GM21515 (cell line): Measurements from ENCODE around the gene YJEFN3.

Experiments used
- ATAC-seq: cut with Tn5 transposase; IDR thresholded peaks from one replicate; pipeline ENCODE4 v1.9.1; 2021; ENCODE audit not compliant: unreplicated experiment

The YJEFN3 gene

DNA sequence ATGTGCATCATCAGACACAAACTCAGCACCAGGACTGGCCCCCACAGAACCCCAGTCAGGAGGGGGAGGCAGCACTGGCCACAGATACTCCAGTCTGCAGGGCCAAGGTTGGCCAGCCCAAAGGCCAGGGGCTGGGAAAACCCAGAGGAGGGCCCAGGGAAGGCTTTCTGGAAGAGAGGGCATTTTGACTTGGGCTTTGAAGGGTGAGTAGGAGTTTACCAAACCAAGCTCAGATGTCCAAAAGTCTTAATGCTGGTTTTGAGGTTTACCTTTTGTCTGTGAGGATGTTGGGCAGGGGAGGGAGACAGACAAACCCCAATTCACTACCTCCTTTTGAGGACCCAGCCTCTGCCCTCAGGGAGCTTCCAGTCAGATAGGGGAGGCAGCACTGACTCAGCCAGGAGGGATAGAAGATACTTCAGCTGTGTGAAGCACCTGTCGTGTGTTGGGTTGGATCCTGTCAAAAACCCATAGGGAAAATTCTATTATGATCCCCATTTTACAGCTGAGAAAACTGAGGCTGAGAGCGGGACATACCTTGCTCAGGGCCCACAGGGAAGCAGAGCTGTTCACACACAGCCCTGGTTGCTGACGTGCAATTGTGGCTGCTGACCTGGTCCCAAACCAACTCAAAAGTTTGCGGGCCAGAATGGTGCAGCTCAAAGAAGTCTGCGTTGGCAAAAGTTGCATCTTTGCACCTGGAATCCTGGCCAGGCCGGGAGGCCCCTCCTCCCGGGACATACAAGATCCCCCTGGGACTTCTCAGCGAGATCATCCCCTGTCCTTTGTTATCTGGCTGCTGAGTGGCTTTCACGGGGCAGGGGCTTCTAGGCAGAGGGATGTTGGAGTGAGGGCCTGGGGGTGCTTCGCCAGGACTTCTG lies 22.5 kb downstream of the YJEFN3 start:
- no peak for ATAC-seq

DNA sequence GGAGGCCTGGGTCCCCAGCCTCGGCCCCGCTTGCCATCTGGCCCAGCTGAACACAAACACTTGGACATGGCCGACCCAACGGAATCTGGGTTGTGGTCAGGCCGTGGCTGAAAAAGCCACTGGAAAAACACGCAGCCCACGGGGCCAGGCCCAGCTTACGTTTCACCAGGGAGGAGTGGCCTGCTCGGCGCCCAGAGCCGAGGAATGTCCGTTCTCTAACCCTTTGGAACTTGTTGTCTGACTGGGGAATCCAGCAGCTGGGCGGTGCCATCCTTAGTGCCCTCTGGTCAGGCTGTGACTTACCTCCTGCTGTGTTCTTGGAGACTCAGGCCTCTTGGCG lies 23.1 kb downstream of the YJEFN3 start:
- ATAC-seq, result no peak

DNA sequence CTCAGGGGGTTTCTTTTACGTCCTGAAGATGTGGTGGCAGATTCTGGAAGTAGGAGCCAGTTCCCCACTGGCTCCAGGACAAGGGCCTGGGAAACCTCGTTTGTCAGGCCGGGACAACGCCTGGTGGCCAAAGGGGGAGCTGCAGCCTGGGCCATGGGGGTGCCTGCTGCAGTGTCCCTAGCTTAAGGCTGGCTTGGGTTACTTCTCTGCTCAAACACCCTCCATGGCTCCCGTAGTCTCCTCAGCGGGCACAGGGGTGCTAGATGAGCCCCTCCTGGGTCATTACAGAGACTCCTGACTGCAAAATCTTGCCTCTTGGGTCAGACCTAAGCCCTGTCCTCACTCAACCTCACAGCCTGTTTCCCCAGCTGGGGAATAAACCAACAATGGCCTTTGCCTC lies 24.1 kb downstream of the YJEFN3 start:
- ATAC-seq, result no peak

DNA sequence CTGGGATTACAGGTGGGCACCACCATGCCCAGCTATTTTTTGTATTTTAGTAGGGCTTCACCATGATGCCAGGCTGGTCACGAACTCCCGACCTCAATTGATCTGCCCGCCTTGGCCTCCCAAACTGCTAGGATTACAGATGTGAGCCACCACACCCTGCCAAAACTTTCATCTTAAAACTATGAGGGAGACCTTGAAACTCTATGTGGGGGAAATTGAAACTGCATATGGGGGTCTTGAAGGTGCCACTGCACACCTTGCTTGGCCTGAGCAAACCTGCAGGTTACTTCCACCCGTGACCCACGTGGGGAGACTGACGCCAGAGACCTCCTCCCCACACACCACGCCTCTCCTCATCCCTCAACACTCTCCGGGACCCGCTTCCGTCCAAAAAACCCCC lies 25.0 kb downstream of the YJEFN3 start:
- ATAC-seq, result no peak

DNA sequence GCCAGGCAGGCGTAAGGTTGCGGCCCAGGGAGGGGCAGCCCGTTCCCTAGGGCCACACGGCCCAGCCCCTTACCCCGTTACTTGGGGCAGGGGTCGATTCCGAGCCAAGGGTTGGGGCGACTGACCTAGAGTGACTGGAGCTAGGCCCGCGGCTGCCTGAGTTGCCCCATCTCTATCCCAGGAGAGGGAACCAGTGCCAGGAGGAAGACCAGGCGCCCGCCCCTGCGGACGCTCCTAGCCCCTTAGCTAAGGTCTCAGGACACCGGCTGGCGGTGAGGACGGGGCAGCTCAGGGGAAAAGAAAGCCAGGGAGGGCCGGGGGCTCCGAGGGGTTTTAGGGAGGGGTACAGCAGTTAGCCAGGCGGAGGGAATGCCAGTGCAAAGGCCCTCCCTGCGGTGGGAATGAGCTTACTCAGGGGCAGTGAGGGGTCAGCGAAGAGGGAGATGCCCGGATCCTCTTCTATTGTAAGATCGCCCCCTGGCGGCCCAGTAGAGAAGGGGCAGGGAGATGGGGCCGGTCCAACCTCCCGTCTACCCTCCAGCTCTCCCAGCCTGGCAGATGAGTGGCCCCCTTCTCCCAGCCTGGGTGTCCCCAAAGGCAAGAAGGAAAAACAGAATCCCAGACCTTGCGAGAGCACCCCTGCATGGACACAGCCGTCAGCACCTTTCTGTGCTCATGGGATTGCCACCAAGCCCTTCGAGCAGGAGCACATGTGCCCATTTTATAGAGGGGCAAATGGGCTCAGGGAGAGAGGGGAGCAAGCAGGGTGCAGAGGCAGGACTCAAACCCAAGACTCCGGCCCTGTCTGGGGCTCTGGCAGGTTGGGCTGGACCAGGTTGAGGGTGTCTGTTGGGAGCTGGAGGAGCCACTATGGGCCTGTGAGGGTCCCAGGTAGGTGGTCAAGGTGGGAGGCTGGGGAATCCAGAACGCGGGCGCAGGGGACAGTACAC lies 25.6 kb downstream of the YJEFN3 start:
- ATAC-seq, result no peak

DNA sequence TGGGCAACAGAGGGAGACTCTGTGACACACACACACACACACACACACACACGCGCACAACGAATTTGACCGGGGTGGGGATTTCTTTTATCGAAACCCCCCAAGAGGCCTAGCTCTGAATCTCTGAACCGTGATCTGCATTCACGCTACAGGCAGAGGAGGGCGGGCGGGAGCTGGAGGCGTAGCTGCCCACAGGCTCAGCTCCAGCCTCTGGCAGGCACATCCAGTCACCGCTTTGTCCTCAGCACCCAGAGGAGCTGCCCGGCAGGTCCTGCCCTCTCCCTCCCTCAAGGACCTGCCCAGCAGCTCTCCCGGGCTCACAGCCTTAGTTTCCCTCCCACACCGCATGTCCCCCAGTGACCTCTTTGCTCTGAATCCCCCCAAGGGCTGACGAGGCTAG lies 29.3 kb downstream of the YJEFN3 start:
- ATAC-seq, result no peak

DNA sequence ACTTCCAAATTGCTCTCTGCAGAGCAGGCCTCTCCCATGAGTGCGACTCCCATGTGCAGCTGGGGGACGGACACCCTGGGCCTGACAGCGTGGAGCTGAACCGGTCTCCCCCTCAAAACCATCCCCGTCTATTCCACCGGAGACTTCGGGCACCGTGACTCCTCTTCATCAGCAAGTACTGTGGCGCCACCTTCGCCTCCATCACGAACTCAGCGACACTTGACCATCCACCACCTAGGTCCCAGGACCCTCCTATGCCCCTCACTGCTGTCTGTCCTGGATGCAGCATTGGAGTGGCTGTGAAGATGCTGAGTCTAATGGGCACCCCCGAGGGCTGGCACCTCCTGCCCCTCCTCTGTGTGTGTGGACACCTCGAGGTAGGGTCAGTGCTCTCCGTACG lies 29.9 kb downstream of the YJEFN3 start:
- no peak for ATAC-seq

DNA sequence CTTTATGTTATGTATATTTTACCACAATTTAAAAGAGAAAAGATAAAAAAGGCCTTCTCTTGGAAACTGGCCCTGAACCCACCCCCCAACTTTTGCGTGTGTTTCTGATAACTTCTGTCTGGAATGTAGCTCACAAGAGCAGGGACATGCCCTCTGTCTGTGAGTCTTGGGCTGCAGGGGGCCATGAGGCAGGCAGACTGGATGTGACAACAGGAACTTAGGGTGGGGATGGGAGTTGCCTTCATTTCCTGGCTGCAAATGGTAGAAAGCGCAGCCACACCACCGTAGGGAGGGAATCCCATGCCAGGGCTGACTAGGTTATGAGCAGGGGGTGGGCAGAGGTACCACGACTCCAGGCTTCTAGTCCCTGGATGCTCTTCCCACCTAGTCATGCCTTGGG lies 31.2 kb downstream of the YJEFN3 start:
- ATAC-seq, result no peak

DNA sequence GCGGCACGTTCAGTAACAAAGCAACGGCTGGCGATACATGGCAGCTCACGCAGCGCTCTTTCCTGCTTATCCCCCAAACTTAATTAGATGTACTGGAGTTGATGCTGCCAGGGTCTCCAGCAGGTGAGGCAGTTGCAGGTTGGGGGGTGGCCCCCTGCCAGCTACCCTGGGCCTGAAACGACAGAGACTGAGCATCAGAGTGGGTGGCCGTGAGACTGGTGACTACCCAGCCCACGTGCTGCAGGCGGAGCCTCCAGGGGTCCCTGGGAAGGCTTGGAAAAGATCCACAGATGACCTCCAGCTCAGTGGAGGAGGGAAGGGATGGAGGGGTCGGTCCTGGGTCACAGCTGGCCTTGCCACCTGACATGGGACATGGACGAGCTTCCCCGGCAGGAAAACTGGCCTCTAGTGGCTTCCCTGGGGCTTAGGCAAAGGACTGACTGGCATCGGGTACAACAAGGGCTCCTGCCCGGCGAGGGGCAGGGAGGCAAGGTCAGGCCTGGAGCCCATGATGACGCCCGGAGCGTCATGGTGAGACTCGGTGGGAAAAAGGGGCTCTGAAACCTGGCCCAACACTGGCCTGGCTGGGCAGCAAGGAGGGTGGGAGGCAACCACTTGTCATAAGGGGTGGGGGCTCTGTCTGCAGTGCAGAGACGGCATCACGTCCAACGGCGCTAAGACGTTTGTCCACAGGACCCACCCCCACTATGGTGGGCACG lies 33.4 kb downstream of the YJEFN3 start:
- ATAC-seq, result no peak

DNA sequence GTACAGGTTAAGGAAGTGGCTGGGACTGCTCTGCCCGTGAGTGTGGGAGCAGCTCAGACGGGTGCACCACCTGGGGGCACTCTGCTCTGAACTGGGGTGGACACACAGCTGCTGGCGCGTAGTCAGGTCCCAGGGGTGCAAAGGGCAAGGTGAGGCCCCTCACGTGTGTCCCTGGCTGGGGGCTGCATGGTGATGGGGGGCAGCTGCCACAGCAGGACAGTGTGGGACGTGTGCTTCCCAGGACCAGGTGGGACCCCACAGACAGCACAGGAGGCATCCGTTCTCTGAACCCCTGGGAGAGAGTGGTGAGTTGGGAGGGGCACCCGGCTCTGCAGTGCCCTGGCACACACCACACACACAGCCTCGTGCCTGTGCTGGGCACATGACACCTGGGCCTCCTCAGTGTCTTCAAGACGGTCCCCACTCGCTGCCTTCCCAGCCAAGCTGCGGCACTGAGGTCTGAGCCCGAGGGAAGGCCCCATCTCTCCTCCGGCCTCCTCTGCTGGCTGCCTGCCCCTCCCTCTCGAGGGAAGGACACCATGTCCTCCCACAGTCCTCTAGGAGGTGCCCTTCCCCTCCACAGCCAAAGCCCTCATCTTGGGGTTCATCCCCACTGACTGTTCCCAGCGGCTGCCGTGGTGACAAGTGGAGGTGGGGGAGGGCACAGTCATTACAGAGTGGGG lies 34.1 kb downstream of the YJEFN3 start:
- no peak for ATAC-seq

DNA sequence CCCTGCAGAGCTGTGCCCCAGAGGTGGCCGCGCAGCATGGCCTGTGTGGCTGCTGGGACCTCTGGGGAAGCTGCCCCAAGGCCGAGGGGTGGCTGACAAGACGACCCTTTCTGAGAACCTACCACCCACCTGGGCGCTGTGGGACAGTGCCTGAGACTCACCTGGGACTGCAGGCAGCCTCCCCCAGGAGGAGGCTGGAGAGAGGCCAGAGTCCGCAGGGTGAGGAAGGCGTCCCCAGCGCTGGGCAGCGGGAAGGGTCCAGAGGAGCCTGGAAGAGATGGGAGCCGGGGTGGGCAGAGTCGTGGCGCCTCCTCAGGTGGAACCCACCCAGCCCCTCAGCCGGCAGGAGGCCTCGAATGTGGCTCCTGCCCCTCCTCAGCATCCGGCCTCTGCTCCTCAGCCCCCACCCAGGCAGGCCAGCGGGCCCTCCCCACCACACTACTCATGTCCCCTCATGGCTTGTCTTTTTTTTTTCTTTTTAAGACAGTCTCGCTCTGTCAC lies 34.7 kb downstream of the YJEFN3 start:
- ATAC-seq, result no peak

DNA sequence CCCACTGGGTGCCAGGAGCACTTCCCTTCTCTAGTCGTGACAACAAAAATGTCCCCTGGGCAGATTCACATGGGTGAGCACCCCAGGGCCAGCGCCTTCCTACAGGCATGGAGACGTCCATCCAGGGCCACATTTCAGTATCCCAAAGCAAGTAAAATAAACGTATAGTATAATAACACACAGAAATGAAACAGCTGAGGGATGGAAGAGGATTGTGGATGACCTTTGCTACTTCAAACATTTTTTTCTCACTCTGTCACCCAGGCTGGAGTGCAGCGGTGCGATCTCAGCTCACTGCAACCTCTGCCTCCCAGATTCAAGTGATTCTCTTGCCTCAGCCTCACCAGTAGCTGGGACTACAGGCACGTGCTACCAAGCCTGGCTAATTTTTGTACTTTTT lies 37.6 kb downstream of the YJEFN3 start:
- ATAC-seq, result no peak

DNA sequence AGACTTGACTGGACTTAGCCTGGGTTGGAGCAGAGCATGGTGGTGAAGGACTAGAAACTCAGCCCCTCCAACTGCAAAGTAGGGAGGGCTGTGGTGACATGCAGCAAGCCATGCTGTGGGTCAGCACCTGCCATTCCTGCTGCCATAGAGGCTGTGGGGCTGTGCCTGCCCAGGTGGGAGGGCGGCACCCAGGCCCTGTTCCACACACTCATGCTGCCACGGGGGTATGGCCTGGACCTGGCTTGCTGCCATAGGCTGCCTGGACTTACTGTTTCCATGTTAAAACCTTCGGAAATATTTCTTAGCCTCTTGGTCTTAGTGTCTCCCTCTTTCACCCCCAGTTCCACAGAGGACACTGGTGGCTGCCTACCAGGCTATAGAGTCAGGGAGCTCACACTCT lies 38.7 kb downstream of the YJEFN3 start:
- no peak for ATAC-seq

DNA sequence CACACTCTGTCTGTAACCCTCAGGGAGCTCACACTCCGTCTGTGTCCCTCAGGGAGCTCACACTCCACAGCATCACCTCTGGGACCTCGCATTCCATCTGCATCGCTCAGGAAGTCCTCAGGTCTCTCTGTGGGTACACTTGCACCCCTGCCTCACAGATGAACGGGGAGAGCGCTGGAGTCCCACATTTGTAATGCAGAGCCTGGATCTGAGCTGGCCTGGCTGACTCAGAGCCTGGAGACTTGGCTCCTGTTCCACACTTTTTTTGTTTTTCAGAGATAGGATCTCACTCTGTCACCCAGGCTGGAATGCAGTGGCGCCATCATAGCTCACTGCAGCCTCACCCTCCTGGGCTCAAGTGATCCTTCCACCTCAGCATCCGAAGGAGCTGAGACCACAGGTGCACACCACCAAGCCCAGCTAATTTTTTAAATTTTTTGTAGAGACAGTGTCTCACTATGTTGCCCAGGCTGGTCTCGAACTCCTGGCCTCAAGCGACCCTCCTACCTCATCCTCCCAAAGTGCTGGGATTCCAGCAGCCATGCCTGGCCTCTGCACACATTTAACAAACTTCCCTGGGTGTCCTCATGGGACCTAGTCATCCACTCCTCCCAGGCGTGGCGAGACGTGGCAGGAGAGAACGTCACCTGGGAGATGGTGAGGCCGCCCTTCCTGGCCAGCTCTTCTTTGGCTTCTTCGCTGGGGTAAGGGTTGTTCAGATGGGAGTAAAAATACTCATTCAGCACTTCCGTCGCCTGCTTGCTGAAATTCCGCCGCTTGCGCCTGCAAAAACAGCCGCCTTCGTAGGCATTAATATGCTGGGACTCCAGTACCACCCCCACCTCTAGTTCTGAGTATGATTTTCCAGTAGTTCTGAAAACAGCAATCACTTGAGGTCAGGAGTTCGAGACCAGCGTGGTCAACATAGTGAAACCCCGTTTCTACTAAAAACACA lies 40.4 kb downstream of the YJEFN3 start:
- ATAC-seq, result no peak

DNA sequence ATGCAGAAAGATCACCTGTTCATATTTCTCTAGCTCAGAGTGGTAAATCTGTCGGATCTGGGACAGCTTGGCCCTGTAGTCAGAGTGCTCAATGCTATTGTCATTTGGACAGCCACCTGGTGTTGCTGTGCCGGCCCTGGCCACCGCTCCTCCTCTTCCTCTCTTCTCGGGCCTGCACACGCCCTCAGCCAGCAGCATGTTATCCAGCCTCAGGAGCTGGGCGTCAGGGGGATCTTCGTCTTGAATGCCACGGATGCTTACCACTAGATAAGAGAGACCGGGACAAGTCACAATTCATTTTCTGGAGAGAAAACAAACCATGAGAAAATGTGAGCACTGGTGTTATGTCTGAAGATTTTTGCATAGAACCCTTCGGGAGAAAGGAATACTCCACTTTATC lies 41.9 kb downstream of the YJEFN3 start:
- no peak for ATAC-seq

DNA sequence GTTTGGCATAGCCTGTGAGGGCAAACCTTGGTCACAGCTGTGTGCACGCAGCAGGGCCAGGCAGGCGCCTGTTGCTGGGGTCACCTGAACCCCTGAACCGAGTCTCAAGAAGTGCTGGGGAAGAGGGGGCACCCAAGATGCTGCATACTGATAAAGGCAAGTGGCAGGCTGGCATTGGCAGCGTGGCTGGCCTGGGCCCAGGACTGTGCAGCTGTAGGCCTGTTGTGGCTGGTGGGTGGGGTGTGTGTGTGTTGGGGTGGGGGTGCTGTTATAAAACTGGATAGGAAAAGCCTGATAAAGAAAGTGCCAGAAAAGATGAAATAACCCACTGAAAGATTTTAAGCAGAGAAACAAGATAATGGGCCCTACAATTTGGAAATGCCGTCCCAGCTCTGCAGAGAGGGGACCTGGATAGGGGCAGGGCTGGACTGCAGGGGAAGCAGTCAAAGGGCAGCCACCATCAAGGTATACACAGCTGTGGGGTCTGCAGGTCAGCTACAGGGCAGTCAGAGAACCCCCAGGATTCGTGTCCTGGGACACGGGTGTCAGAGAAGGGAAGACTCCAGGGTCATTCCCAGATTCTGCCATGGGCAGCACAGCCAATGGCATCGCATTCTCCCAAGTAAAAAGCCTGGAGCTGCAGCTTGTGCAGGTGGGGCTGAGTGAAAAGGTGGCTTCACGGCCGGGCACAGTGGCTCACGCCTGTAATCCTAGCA lies 42.5 kb downstream of the YJEFN3 start:
- no peak for ATAC-seq

DNA sequence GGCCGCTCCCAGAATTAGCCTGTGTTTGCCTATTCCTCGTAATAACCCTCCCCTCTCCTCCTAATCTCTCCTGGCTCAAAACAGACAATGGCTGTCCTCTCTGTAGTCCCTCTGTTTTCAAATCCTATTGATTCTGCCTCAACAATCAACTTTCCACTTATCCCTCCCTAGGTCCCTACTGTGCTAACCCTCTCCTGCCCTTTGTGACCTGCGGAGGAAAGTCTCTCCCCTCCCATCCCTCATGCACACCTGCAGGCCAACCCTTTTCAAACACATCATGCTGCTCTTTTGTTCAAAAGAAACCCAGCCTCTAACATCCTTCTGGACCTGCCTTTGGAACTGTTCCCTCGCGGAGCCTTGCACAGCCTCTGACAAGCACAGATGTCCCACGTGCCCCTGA lies 46.7 kb downstream of the YJEFN3 start:
- ATAC-seq, result no peak

DNA sequence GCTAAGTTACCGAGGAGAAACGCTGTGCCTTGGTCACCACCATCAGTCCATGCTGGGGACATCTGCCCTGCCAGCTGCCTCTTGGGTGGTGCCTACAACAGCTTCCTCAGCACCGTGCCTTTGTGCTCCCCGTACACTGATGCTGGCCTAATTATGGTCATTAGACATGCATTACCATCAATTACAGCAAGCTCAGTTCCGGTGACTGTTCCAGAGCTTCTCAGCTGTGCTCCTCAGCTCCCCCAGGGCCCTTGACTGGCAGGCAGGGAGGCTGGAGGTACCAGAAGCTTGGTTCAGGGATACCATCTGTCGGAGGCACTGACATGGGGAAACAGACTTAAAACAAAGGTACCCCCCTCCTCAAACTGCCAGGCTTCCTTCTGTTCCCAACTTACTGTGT lies 49.5 kb downstream of the YJEFN3 start:
- no peak for ATAC-seq
